Measurements from ENCODE around the gene TNS2.
A peak's percentile ranks its signal among the peaks of the same experiment; 100 is the strongest.

TNS2 gene

DNA sequence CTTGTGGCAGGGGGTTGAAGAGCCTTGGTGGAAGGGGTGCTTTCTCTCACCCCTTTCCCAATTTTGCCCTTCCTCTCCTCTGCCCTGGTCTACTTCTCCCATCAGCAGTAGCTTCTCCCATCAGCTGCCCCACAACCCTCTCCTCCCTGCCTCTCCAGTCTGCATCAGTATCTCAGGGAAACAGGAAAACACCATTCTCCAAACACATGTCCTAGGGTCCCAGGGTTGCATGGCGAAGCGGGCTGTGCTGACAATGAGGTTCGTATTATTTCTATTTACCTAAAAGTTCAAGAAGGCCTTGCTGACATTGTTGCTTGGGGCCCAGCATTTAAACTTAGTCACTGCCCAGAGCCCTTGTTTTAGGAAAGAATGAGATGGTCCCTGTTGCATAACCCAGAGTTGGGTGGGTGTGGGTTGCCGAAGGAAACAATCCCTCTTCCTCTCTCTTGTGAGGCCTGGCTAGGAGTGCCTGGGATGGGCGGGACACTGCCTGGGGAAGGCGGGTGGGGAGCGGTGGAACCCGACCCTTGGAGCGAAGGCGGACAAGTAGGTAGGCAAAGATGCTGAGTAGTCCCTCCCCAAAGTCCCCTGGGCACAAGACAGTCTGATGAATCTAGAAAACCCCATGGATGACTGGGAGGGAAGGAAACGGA lies 46.4 kb downstream of the TNS2 start:
- no peak overlapping the region for H3K4me3 ChIP-seq
- TF ChIP-seq Cebpa-rat (IDR thresholded peaks at IDR 0.05) = no peak
- H3K4me1 ChIP-seq = peaks cover 25% of the 10 kb centered on the region
- H3K27ac ChIP-seq = no peak overlapping the region
- H3K9me3 ChIP-seq = no peaks in the 10 kb centered on the region
- H3K36me3 ChIP-seq = no peaks in the 10 kb centered on the region
- peaks cover 18% of the 10 kb centered on the region for H3K27me3 ChIP-seq
- no peaks in the 10 kb centered on the region for H4K20me1 ChIP-seq
- H3K4me2 ChIP-seq = no peak overlapping the region
- H3K9ac ChIP-seq = no peak overlapping the region

DNA sequence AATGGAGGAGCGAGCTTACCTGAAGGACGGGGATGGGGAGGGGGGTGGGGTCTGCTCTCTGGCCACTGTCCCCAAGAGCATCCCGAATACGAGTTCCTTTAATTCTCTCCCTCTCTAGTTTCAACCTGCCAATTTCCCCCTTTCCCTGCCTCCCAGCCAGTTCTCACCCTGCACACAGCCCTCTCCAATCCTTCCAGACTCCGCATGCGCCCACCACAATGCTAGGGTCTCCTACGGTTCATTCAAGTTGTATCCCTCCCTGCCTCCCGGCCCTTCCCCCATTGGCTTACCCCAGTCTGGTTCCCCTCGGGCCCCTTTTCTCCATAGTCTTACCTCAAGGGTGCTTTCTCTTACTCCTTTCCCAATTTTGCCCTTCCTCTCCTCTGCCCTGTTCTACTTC lies 46.9 kb downstream of the TNS2 start:
- no peaks in the 10 kb centered on the region for H4K20me1 ChIP-seq
- no peaks in the 10 kb centered on the region for H3K36me3 ChIP-seq
- H3K9me3 ChIP-seq = no peaks in the 10 kb centered on the region
- peaks cover 18% of the 10 kb centered on the region for H3K27me3 ChIP-seq
- H3K4me2 ChIP-seq = peak overlapping the region; percentile 98
- peaks cover 25% of the 10 kb centered on the region for H3K4me1 ChIP-seq
- H3K27ac ChIP-seq = no peak overlapping the region
- TF ChIP-seq Cebpa-rat (IDR thresholded peaks at IDR 0.05) = no peak
- no peak overlapping the region for H3K9ac ChIP-seq
- H3K4me3 ChIP-seq = peak overlapping the region; percentile 71; the same call in 1 of the 2 replicates

DNA sequence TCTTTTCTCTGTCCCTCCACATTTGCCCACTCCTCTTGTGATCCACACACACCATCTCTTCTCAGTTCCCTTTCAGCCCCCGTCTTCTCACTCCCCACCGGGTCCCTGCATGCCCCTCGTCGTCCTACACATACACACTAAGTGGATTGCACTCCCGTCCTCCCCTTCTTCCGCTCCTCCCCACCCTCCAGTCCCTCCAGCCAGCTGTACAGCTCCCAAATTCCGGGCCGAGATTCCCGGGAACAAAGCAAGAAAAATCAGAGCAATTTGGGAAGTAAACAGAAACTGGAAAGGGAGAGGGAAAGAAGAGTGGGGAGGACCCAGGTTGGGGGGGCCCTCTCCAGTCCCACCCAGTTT lies 47.3 kb downstream of the TNS2 start:
- Histone ChIP-seq H3K9me3 (no peaks in the 10 kb centered on the region), H3K4me1 (peaks cover 27% of the 10 kb centered on the region), H3K4me2 (peak overlapping the region; percentile 98), H3K36me3 (no peaks in the 10 kb centered on the region), H4K20me1 (no peaks in the 10 kb centered on the region), H3K27ac (no peak overlapping the region), H3K4me3 (peak overlapping the region; percentile 71), H3K27me3 (peaks cover 18% of the 10 kb centered on the region), H3K9ac (peak overlapping the region; percentile 67)
- TF ChIP-seq Cebpa-rat (IDR thresholded peaks at IDR 0.05) = no peak

DNA sequence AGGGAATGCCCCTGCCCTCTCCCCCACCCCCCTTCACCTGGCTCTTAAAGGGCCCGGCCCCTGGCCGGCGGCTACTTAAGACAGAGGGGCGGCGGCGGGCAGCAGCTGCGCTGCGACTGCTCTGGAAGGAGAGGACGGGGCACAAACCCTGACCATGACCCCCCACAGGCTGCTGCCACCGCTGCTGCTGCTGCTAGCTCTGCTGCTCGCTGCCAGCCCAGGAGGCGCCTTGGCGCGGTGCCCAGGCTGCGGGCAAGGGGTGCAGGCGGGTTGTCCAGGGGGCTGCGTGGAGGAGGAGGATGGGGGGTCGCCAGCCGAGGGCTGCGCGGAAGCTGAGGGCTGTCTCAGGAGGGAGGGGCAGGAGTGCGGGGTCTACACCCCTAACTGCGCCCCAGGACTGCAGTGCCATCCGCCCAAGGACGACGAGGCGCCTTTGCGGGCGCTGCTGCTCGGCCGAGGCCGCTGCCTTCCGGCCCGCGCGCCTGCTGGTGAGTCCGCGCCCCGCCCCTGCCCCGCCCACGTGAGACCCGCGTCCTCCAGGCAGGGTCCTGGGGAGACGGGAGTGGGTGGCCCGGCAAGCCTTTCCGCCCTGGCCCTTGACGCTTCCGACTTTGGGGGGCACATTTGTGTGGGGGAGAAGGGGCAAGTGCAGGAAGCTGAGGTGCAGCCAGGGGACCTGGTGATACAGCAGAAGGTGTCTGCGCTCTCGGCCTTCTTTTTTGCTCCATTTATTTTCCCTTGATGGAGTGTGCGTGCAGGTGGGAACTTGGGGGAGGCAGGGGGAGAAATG lies 47.9 kb downstream of the TNS2 start, which contains the start of gene IGFBP6:
TSS of gene IGFBP6 (plus strand) at position 104 of the 790 bp plus-strand sequence. CDS start at position 155, 51 bp downstream.
- Histone ChIP-seq H3K27me3 (peaks cover 18% of the 10 kb centered on the region), H3K4me3 (peak within 1 kb of the TSS; percentile 71), H3K36me3 (no peaks in the 10 kb centered on the region), H3K9ac (peak within 1 kb of the TSS; percentile 67), H4K20me1 (no peaks in the 10 kb centered on the region), H3K27ac (peak within 1 kb of the TSS; percentile 57; the same call in 1 of the 2 replicates), H3K9me3 (no peaks in the 10 kb centered on the region), H3K4me2 (peak within 1 kb of the TSS; percentile 98), H3K4me1 (peaks cover 32% of the 10 kb centered on the region)
- TF ChIP-seq Cebpa-rat (IDR thresholded peaks at IDR 0.05) = no peak

DNA sequence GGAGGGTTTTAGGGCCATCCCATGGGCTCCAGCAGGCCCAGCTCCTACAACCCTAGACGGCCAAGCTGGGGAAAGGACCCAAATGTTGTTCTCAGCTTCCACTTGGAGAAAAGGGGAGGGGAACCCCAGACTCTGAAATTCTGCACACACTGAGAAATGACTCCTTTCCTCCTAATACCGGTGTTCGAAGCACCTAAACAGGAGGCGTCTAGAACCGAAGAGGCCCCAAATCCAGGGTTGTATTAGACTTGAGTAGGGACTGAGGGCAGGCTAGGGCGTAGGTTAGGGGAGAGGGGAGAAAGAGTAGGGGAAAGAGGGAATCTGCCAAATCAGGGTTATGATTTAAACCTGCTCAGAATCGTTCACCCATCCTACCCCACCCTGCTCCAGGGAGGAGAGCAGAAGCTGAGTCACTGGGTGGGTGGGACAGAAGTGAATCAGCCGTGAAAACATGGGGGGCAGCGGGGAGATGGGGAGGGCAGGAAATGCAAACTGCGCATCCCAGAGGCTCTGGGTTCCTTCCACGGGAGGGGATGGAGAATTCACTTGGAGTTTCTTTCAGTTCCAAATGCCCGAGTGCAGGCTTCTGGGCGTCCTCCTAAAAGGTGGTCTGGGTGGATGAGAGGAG lies 48.6 kb downstream of the TNS2 start:
- Histone ChIP-seq H3K9ac (peak overlapping the region; percentile 67), H3K4me1 (peaks cover 40% of the 10 kb centered on the region), H3K27ac (no peak overlapping the region)

DNA sequence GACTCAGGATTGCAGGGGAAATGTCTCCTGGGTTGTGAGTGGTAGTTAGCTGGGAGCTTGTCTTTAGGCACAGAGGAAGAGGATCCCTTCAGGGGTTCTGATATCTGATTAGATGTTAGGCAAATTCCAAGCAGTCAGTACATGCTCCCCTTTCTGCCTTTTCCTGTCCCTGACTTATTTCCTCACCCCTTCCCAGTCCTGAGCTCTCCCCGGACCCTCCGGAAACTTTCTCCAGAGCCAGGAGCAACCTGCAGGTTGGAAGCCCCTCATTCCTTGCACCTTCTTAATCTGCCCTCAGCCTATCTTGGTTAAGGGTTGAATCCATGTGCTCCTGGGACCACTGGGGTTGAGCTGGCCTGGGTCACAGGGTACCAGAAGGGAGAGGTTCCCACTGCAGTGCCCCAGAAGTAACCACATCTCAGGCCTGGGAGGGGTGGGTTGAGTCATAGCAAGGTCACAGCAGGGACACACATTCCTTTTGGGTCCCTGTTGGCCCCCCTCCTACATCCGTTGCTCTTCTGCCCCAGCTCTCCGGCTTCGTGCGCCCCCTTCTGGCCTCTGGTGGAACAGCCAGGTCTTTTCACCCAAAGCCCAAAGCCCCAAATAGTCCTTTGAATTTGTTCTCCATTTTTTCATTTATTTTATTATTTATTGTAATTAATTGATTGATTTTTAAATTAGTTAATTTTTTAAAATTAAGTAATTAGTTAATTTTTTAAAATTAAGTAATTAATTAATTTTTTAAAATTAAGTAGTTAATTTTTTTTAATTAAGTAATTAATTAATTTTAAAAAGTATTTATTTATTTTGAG lies 49.4 kb downstream of the TNS2 start:
- Histone ChIP-seq H3K4me2 (peak overlapping the region; percentile 98), H3K4me3 (no peak overlapping the region), H4K20me1 (no peaks in the 10 kb centered on the region), H3K27ac (no peak overlapping the region), H3K9me3 (no peaks in the 10 kb centered on the region), H3K4me1 (peaks cover 48% of the 10 kb centered on the region), H3K27me3 (peaks cover 18% of the 10 kb centered on the region), H3K36me3 (no peaks in the 10 kb centered on the region), H3K9ac (no peak overlapping the region)
- TF ChIP-seq Cebpa-rat (IDR thresholded peaks at IDR 0.05) = no peak

More for the DNA sequence above, 48.6 kb downstream of the TNS2 start:
- H3K36me3 ChIP-seq = no peaks in the 10 kb centered on the region
- peaks cover 18% of the 10 kb centered on the region for H3K27me3 ChIP-seq
- H3K9me3 ChIP-seq = no peaks in the 10 kb centered on the region
- no peaks in the 10 kb centered on the region for H4K20me1 ChIP-seq
- H3K4me3 ChIP-seq = peak overlapping the region; percentile 71
- H3K4me2 ChIP-seq = peak overlapping the region; percentile 98
- TF ChIP-seq Cebpa-rat (IDR thresholded peaks at IDR 0.05) = no peak

DNA sequence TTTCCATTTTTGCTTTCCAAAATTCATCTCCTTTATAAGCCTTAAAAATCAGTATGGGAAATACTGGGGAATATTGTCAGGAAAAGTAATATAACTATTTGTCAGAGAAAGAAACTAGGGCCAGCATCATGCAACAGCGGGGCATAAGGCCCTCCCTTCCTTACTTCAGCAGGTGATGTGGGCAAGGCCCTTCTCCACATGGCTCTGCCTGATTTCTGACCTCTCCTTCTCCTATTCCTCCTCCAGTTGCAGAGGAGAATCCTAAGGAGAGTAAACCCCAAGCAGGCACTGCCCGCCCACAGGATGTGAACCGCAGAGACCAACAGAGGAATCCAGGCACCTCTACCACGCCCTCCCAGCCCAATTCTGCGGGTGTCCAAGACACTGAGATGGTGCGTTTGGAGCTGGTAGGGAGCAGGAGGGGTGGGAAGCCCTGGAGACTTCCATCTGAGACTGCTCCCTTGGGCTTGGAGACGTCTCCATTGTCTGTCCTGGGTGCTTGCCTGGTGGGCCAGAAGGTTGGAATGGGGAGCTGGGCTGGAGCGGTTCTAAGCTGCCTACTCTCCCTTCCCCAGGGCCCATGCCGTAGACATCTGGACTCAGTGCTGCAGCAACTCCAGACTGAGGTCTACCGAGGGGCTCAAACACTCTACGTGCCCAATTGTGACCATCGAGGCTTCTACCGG lies 50.7 kb downstream of the TNS2 start:
- H3K4me1 ChIP-seq = peaks cover 50% of the 10 kb centered on the region
- H4K20me1 ChIP-seq = no peaks in the 10 kb centered on the region
- H3K27ac ChIP-seq = no peak overlapping the region
- no peak for TF ChIP-seq Cebpa-rat (IDR thresholded peaks at IDR 0.05)
- H3K36me3 ChIP-seq = no peaks in the 10 kb centered on the region
- H3K9ac ChIP-seq = no peak overlapping the region
- no peaks in the 10 kb centered on the region for H3K9me3 ChIP-seq
- no peak overlapping the region for H3K4me3 ChIP-seq
- H3K27me3 ChIP-seq = peaks cover 18% of the 10 kb centered on the region
- no peak overlapping the region for H3K4me2 ChIP-seq

DNA sequence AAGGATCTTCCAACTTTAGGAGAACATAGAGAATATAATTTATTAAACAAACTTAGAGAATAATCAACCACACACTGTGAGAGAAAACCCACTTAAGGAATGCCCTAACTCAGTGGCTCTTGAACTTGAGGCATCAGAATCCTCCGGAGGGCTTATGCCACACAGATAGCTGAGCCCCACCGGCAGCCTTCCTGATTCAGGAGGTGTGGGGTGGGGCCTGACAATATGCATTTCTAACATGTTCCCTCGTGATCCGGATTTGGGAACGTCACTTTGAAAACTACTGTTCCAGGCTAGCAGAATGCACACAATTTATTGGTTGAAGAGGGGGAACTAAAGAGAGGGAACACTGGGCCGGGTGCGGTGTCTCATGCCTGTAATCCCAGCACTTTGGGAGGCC lies 51.4 kb downstream of the TNS2 start:
- no peaks in the 10 kb centered on the region for H3K9me3 ChIP-seq
- no peak overlapping the region for H3K4me3 ChIP-seq
- H3K27me3 ChIP-seq = peaks cover 12% of the 10 kb centered on the region
- H3K4me2 ChIP-seq = no peak overlapping the region
- H3K4me1 ChIP-seq = peaks cover 50% of the 10 kb centered on the region
- H3K9ac ChIP-seq = no peak overlapping the region
- no peak for TF ChIP-seq Cebpa-rat (IDR thresholded peaks at IDR 0.05)
- no peaks in the 10 kb centered on the region for H4K20me1 ChIP-seq
- H3K36me3 ChIP-seq = no peaks in the 10 kb centered on the region
- H3K27ac ChIP-seq = no peak overlapping the region
